GM12872 (cell line): ENCODE results near the gene ADGRE3.

ENCODE experiments used
- CTCF ChIP-seq: IDR thresholded peaks from 3 replicates; pipeline ENCODE4 v1.5.1; 2011; ENCODE audit warnings: low read depth, mild to moderate bottlenecking, low read length, moderate library complexity; ENCODE audit not compliant: insufficient read depth

ADGRE3 gene

DNA sequence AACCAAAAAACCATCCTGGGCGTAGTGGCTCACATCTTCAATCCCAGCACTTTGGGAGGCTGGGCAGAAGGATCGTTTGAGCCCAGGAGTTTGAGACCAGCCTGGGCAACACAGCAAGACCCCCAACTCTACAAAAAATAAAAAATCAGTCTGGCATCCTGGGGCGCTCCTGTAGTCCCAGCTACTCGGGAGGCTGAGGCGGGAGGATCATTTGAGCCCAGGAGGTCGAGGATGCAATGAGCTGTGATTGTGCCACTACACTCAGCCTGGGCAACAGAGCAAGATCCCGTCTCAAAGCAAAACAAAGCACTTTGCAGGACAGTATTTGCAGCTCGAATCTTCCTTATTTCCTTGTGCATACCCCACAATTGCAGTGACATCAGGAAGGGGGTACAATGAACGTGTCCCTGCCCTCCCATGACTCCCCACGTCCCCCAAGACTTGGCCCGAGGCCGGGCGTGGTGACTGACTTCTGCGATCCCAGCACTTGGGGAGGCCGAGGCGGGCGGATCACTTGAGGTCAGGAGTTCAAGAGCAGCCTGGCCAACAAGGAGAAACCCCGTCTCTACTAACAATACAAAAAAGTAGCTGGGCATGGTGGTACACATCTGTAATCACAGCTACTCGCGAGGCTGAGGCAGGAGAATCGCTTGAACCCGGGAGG is 103.6 kb downstream of the ADGRE3 start:
- no peak for TF ChIP-seq CTCF
